ENCODE measurements around the gene JUP. TPM values are rescaled to one million over a fixed set of nuclear protein-coding genes. Genes with fewer than 3 reads are reported as not detected.

JUP gene
- total and polyA plus RNA-seq, 2 of the 4 experiments (the other 2 are of a cell fraction) = 12.9 to 27.3 TPM

DNA sequence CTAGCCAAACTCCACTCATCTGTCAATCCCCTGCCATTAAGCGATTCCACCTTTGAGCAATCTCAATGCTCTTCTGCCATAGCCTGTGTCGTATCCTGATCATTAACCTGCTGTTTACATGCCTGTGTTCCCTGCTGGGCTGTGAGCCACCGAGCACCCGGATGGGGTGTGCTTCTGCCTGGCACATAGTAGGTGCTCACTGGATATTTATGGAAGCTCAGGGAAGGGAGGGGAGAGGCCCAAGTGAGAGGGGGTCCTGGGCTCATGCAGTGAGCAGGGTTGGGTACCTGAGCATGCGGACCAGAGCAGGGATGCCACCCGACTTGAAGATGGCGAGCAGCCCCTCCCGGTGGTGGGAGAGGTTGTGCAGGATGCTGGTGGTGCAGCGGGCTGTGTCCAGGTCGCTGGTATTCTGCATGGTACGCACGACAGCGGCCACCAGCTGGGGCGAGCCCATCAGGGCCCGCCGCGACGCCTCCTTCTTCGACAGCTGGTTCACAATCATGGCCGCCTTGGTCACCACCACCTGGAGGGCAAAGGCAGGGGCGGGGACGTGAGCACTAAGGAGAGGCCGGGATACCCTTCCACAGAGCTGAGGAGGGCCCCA lies 17.7 kb downstream of the JUP start:
- Histone ChIP-seq H3K27me3 (ENCODE audit: control insufficient read depth, insufficient read depth, low read length) (no peaks in the 10 kb centered on the region), H3K18ac (ENCODE audit: low read depth, low read length) (no peak overlapping the region), H3K9me1 (ENCODE audit: insufficient read depth, low read length) (peaks cover 13% of the 10 kb centered on the region), H2BK20ac (ENCODE audit: low read depth, low read length) (no peak overlapping the region), H4K5ac (ENCODE audit: low read depth, low read length) (no peak overlapping the region), H4K8ac (ENCODE audit: low read depth in 2 of 2, low read length in 2 of 2) (no peak overlapping the region), H3K9ac (ENCODE audit: low read depth, low read length) (no peak overlapping the region), H3K56ac (ENCODE audit: extremely low read depth, insufficient read depth, low read length) (no peak overlapping the region), H2AFZ (replicated peaks; ENCODE audit: low read length, poor library complexity) (no peak overlapping the region), H3K4me1 (ENCODE audit: control insufficient read depth, insufficient read depth, low read length) (peaks cover 8% of the 10 kb centered on the region), H3K4me3 (ENCODE audit: insufficient read depth, low read depth, low read length) (no peak overlapping the region), H2AK9ac (replicated peaks; ENCODE audit: low read depth, low read length, poor library complexity) (no peak overlapping the region), H3K36me3 (ENCODE audit: control insufficient read depth, insufficient read depth, low read length) (peaks cover 66% of the 10 kb centered on the region), H4K20me1 (ENCODE audit: insufficient read depth, low read length) (peaks cover 6% of the 10 kb centered on the region; the same call in 1 of the 2 replicates), H3K14ac (replicated peaks; ENCODE audit: low read depth, low read length) (no peak overlapping the region), H3K27ac (ENCODE audit: insufficient read depth, low read length) (no peak overlapping the region), H2BK120ac (ENCODE audit: low read depth, low read length) (no peak overlapping the region), H4K91ac (ENCODE audit: insufficient read depth, low read depth, low read length) (no peak overlapping the region), H3K4ac (ENCODE audit: low read depth, low read length) (no peak overlapping the region), H3K9me3 (ENCODE audit: control insufficient read depth, insufficient read depth, low read length) (no peaks in the 10 kb centered on the region), H2BK15ac (ENCODE audit: low read depth, low read length) (no peak overlapping the region), H3K4me2 (ENCODE audit: low read depth, low read length) (no peak overlapping the region), H2AK5ac (ENCODE audit: low read depth, low read length) (no peak overlapping the region), H3K79me1 (ENCODE audit: low read depth in 1 of 2, low read length in 2 of 2) (peaks cover 8 to 18% of the 10 kb centered on the region in 2 experiments; a peak in 3 of 4 replicates), H2BK5ac (ENCODE audit: low read depth, low read length, poor library complexity, severe bottlenecking) (no peak overlapping the region), H3K23ac (ENCODE audit: low read depth, low read length) (no peak overlapping the region)
- in situ Hi-C loops (cut with MboI; ENCODE audit: low sequenced_read_pairs) (no loop called here), intact Hi-C loops (cut with micrococcal nuclease) (no loop called here), dilution Hi-C loops (cut with HindIII; ENCODE audit: low sequenced_read_pairs, unreplicated experiment) (no loop called here)
- DNase-seq = no peak
- 96% methylated on average over 11 of the region's 23 CpGs; no CpG with 5 or more reads in 1 of the 2 experiments for WGBS, 2 experiments (ENCODE audit: extremely low coverage in 2 of 2, insufficient read length in 1 of 2)
- ATAC-seq (ENCODE audit: low read depth) = no peak
- BruUV-seq (replicated peaks) = no TSS peak
- CTCF ChIA-PET = interaction anchor here (0.7 kb wide), 1 partner anchor 25 kb away, joined by 3 read pairs; no protein-coding TSS in a partner anchor
- TF ChIP-seq, protein P1, sequence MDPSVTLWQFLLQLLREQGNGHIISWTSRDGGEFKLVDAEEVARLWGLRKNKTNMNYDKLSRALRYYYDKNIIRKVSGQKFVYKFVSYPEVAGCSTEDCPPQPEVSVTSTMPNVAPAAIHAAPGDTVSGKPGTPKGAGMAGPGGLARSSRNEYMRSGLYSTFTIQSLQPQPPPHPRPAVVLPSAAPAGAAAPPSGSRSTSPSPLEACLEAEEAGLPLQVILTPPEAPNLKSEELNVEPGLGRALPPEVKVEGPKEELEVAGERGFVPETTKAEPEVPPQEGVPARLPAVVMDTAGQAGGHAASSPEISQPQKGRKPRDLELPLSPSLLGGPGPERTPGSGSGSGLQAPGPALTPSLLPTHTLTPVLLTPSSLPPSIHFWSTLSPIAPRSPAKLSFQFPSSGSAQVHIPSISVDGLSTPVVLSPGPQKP (IDR thresholded peaks at IDR 0.05; ENCODE audit: borderline replicate concordance, low read depth, low read length) = no peak
- TF ChIP-seq RAD21 (IDR thresholded peaks at IDR 0.05; ENCODE audit: low read length) (no peak), POLR2A (IDR thresholded peaks at IDR 0.05; ENCODE audit: low read depth, low read length) (no peak), MXI1 (IDR thresholded peaks at IDR 0.05; ENCODE audit: borderline replicate concordance, low read depth, low read length) (no peak), RCOR1 (IDR thresholded peaks at IDR 0.05; ENCODE audit: insufficient replicate concordance, low read length) (no peak), CEBPB (IDR thresholded peaks at IDR 0.05; ENCODE audit: low read depth, low read length) (no peak), BHLHE40 (IDR thresholded peaks at IDR 0.05; ENCODE audit: low read depth, low read length) (no peak), MAFK (IDR thresholded peaks at IDR 0.05; ENCODE audit: low read depth, low read length) (no peak), MAZ (IDR thresholded peaks at IDR 0.05; ENCODE audit: borderline replicate concordance, low read depth, low read length) (no peak)
- TF ChIP-seq, protein P2, sequence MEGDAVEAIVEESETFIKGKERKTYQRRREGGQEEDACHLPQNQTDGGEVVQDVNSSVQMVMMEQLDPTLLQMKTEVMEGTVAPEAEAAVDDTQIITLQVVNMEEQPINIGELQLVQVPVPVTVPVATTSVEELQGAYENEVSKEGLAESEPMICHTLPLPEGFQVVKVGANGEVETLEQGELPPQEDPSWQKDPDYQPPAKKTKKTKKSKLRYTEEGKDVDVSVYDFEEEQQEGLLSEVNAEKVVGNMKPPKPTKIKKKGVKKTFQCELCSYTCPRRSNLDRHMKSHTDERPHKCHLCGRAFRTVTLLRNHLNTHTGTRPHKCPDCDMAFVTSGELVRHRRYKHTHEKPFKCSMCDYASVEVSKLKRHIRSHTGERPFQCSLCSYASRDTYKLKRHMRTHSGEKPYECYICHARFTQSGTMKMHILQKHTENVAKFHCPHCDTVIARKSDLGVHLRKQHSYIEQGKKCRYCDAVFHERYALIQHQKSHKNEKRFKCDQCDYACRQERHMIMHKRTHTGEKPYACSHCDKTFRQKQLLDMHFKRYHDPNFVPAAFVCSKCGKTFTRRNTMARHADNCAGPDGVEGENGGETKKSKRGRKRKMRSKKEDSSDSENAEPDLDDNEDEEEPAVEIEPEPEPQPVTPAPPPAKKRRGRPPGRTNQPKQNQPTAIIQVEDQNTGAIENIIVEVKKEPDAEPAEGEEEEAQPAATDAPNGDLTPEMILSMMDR (conservative IDR thresholded peaks at IDR 0.05; ENCODE audit: low read depth, low read length) = no peak
- POLR2A ChIA-PET (ENCODE audit: unreplicated experiment) = no interaction called here
